Left renal pelvis (tissue), 4 donors: ENCODE results near the gene ADGRD2. TPM values are rescaled to one million over a fixed set of nuclear protein-coding genes. Genes with fewer than 3 reads are reported as not detected.

Experiments
- DNase-seq, 4 donors: peaks; one replicate each; pipeline ENCODE4 v3.0.0-alpha.2; 2013; ENCODE audit warnings: low read depth in 4 of 4, low spot score in 3 of 4
- polyA plus RNA-seq, 4 donors: library from polyadenylated mRNA; unstranded; fragments of 120-200 nt; gene quantifications; one replicate each; pipeline ENCODE4 v1.2.1, GENCODE V29; 2013; ENCODE audit not compliant: insufficient read length in 4 of 4

The ADGRD2 gene
- polyA plus RNA-seq, 4 donors = 0.11 to 0.23 TPM; not detected in 2

GRCh38 chr9:124506433-124506832 is 56.2 kb downstream of the ADGRD2 start:
- no peak for DNase-seq

- DNase-seq = no peak
Observed at GRCh38 chr9:124506931-124507879, 57.0 kb downstream of the ADGRD2 start, which contains the start of gene NR5A1. Gene NR5A1, minus strand, starts transcription at chr9:124507399. Its CDS starts 4,004 bp downstream, at chr9:124503395.

GRCh38 chr9:124507880-124508423 is 57.7 kb downstream of the ADGRD2 start:
- no peak for DNase-seq

GRCh38 chr9:124510650-124511425 is 60.6 kb downstream of the ADGRD2 start:
- DNase-seq = no peak

- DNase-seq = no peak
Observed at GRCh38 chr9:124511426-124511840, 61.2 kb downstream of the ADGRD2 start.

GRCh38 chr9:124511891-124512805 is 61.9 kb downstream of the ADGRD2 start:
- DNase-seq = no peak

GRCh38 chr9:124512806-124513204 is 62.6 kb downstream of the ADGRD2 start:
- no peak for DNase-seq

GRCh38 chr9:124513376-124513994 is 63.2 kb downstream of the ADGRD2 start:
- DNase-seq = no peak

GRCh38 chr9:124514125-124514524 is 63.9 kb downstream of the ADGRD2 start:
- no peak for DNase-seq

- no peak for DNase-seq
Observed at GRCh38 chr9:124514874-124515273, 64.6 kb downstream of the ADGRD2 start.

GRCh38 chr9:124517600-124517999 is 67.3 kb downstream of the ADGRD2 start:
- no peak for DNase-seq

GRCh38 chr9:124518116-124518515 is 67.9 kb downstream of the ADGRD2 start:
- DNase-seq = no peak

GRCh38 chr9:124520206-124520596 is 70.0 kb downstream of the ADGRD2 start:
- no peak for DNase-seq

GRCh38 chr9:124521142-124521541 is 70.9 kb downstream of the ADGRD2 start:
- DNase-seq = no peak

- DNase-seq = no peak
Observed at GRCh38 chr9:124522121-124523098, 72.2 kb downstream of the ADGRD2 start.

GRCh38 chr9:124526174-124526573 is 75.9 kb downstream of the ADGRD2 start:
- DNase-seq = no peak

- DNase-seq = no peak
Observed at GRCh38 chr9:124527781-124528180, 77.5 kb downstream of the ADGRD2 start.
